HG03571 (cell line): ENCODE measurements around the gene WASHC4.

Source experiments
- ATAC-seq: cut with Tn5 transposase; IDR thresholded peaks from one replicate; pipeline ENCODE4 v1.9.1; 2021; ENCODE audit not compliant: unreplicated experiment

WASHC4 gene

GRCh38 chr12:105205322-105206048 lies 98.0 kb downstream of the WASHC4 start:
- ATAC-seq: no peak

DNA sequence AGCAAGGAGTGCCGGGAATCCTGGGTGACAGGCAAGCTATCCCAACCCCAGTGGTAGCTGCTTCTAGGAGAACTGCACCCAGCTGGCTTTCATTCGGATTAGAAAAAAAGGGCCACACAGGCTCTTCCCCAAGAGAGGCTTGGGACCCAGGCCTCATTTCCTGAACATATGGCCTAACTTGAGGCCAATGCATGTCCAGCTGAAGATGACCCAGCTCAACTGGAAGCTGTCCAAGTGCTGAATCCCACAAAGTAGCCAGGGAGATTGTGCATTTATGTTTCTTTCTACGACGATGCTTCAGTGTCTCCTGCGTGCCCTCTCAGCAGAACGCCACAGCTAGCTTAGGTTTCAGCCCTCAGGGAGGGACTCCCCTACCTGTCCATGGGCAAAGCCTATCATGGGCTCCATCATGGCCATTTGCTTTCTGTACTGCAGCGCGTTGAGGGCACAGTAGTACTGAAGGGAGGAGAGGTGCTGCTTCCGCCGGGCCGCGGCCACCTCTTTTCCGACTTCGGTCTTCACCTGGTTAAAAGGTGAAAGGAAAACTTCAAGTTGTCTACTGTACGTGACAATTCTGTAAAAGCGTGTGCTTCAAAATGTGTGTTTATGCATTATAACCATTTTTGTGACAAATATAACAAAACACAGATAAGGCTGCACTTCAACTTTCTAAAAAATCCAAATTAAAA lies 99.3 kb downstream of the WASHC4 start:
- no peak for ATAC-seq

- no peak for ATAC-seq
Measured at GRCh38 chr12:105209091-105209490, 101.6 kb downstream of the WASHC4 start.

DNA sequence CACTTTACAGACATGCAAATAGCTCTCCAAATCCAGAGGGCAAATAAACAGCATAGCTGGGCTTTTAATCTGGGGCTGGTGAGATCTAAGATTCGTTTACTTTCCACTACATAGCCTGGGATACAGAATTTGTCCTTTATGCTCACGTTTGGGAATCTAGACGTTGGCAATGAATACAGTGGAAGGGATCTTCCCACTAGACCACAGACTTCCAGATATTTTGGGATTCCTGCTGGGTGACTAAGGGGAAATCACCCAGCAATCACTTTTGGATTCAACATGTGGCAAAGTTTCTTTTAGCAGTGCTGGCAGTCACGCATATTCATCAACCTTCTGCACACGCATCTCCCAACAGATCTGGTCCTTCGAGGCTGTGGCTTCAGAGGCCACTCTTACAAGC lies 104.9 kb downstream of the WASHC4 start:
- no peak for ATAC-seq

DNA sequence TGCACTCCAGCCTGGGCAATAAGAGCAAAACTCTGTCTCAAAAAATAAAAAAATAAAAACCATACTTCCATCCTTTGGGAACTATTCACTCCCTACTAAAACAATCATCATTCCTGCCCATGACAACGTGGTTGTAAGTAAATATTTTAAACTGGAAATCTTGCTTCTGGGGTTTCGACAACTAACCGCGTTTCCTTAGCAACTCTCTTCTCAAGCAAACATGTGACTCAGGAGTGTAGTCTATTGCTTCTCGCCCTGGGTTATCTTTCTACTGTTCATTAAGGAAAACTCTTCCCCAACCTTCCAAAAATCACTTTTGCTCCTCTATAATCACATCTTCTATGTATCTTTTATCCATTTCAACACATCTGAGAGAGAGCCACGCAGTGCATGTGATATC lies 106.6 kb downstream of the WASHC4 start:
- ATAC-seq: no peak

- no peak for ATAC-seq
Measured at GRCh38 chr12:105214670-105215375, 107.3 kb downstream of the WASHC4 start.

DNA sequence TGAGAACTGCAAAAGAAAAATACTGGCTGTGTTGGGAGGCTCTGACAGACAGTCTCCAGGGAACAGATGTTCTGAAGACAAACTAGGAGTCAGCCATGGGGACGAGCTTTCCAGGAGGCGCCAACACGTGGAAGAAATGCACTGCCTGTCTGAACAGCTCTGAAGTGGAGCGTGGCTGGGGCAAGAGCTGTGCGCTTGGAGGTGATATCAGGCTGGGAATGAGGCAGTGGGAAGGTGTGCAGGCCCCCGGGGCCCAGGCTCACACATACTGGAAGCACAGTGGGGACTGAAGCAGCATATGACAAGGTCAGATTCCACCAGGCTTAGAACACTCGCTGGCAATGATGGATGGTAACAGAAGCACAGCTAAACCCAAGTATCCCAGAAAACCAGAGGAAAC lies 110.9 kb downstream of the WASHC4 start:
- ATAC-seq: no peak
